ENCODE measurements around the gene C1QTNF12. TPM values are rescaled to one million over a fixed set of nuclear protein-coding genes. Genes with fewer than 3 reads are reported as not detected.

Gene C1QTNF12
- total and polyA plus RNA-seq, 2 experiments from 2014 or later: 4.1 to 4.2 TPM

- Histone ChIP-seq H3K27me3 (ENCODE audit: insufficient read depth) (peaks cover 13% of the 10 kb centered on the region; the same call in 1 of the 2 replicates), H4K20me1 (replicated peaks; ENCODE audit: insufficient read depth) (no peaks in the 10 kb centered on the region), H3K4me3 (no peak overlapping the region), H3K4me2 (no peak overlapping the region), H2AFZ (no peak overlapping the region), H3K9me2 (ENCODE audit: insufficient read depth) (no peaks in the 10 kb centered on the region), H3K27ac (ENCODE audit: low read depth) (no peak overlapping the region), H3F3A (replicated peaks; ENCODE audit: low read depth) (no peaks in the 10 kb centered on the region), H3K4me1 (ENCODE audit: insufficient read depth) (no peaks in the 10 kb centered on the region), H3K79me2 (replicated peaks; ENCODE audit: insufficient read depth) (no peaks in the 10 kb centered on the region), H3K36me3 (ENCODE audit: insufficient read depth) (no peaks in the 10 kb centered on the region)
- TF ChIP-seq ZNF331 (CRISPR knock-in tag; IDR thresholded peaks at IDR 0.05; ENCODE audit: low read depth) (no peak), EZH2 (IDR thresholded peaks at IDR 0.05; ENCODE audit: low read depth, unreplicated experiment) (no peak), CTCF (conservative IDR thresholded peaks at IDR 0.05; ENCODE audit: low read depth in 2 of 2) (no peak), CREB1 (CRISPR knock-in tag; IDR thresholded peaks at IDR 0.05; ENCODE audit: low read depth) (no peak), NANOG (IDR thresholded peaks at IDR 0.05; ENCODE audit: borderline replicate concordance) (no peak), REST (IDR thresholded peaks at IDR 0.05; ENCODE audit: unreplicated experiment) (no peak)
- H3K27me3 Mint-ChIP-seq (ENCODE audit: insufficient read depth, low read depth, poor library complexity): peaks cover 8% of the 10 kb centered on the region
- no peak for DNase-seq (ENCODE audit: low spot score)
- ATAC-seq: no peak
- no peak overlapping the region for H3K4me3 Mint-ChIP-seq
- no peaks in the 10 kb centered on the region for H3K36me3 Mint-ChIP-seq (ENCODE audit: low read depth)
- H3K9me3 Mint-ChIP-seq: no peaks in the 10 kb centered on the region; the same call in 2 of the 3 replicates
- no peaks in the 10 kb centered on the region; the same call in 2 of the 3 replicates for H3K4me1 Mint-ChIP-seq
- H3K27ac Mint-ChIP-seq: no peak overlapping the region
These were observed 42.7 kb downstream of the C1QTNF12 start for GRCh38 chr1:1203561-1204424.

- Histone ChIP-seq H3K27me3 (ENCODE audit: insufficient read depth) (peaks cover 13% of the 10 kb centered on the region; the same call in 1 of the 2 replicates), H3K27ac (ENCODE audit: low read depth) (no peak overlapping the region), H3K79me2 (replicated peaks; ENCODE audit: insufficient read depth) (no peaks in the 10 kb centered on the region), H3K4me3 (no peak overlapping the region), H2AFZ (no peak overlapping the region), H3K36me3 (ENCODE audit: insufficient read depth) (no peaks in the 10 kb centered on the region), H3K4me1 (ENCODE audit: insufficient read depth) (no peaks in the 10 kb centered on the region), H3F3A (replicated peaks; ENCODE audit: low read depth) (no peaks in the 10 kb centered on the region), H3K4me2 (no peak overlapping the region), H4K20me1 (replicated peaks; ENCODE audit: insufficient read depth) (no peaks in the 10 kb centered on the region), H3K9me2 (ENCODE audit: insufficient read depth) (no peaks in the 10 kb centered on the region)
- Mint-ChIP-seq H3K4me1 (no peaks in the 10 kb centered on the region; the same call in 2 of the 3 replicates), H3K27ac (no peak overlapping the region), H3K9me3 (no peaks in the 10 kb centered on the region; the same call in 2 of the 3 replicates), H3K36me3 (ENCODE audit: low read depth) (no peaks in the 10 kb centered on the region), H3K27me3 (ENCODE audit: insufficient read depth, low read depth, poor library complexity) (peaks cover 6% of the 10 kb centered on the region), H3K4me3 (no peak overlapping the region)
- no peak for ATAC-seq
- peak; percentile 16 for DNase-seq (ENCODE audit: low spot score)
- TF ChIP-seq ZNF114 (CRISPR knock-in tag; IDR thresholded peaks at IDR 0.05) (no peak), ZNF331 (CRISPR knock-in tag; IDR thresholded peaks at IDR 0.05; ENCODE audit: low read depth) (no peak), REST (IDR thresholded peaks at IDR 0.05; ENCODE audit: unreplicated experiment) (no peak), EZH2 (IDR thresholded peaks at IDR 0.05; ENCODE audit: low read depth, unreplicated experiment) (no peak), CTCF (conservative IDR thresholded peaks at IDR 0.05; ENCODE audit: low read depth in 2 of 2) (no peak), JUNB (IDR thresholded peaks at IDR 0.05; ENCODE audit: unreplicated experiment) (no peak), STAT1 (IDR thresholded peaks at IDR 0.05; ENCODE audit: unreplicated experiment) (no peak), CREB1 (CRISPR knock-in tag; IDR thresholded peaks at IDR 0.05; ENCODE audit: low read depth) (no peak)
These were observed 43.5 kb downstream of the C1QTNF12 start for GRCh38 chr1:1202831-1203560.
